HepG2 (cell line): ENCODE measurements around the gene C5AR2. TPM values are rescaled to one million over a fixed set of nuclear protein-coding genes. Genes with fewer than 3 reads are reported as not detected.

ENCODE experiments used
- ATAC-seq: fragments of 200-7000 bp; cut with Tn5 transposase; 3 replicates; pipeline ENCODE4 v1.9.1; 2020; ENCODE audit warnings: mild to moderate bottlenecking, moderate library complexity
- BruUV-seq: library from RNA; stranded (reverse); fragments of 400-500 nt; replicated peaks from 2 replicates; lab custom pipeline; 2021; lab: Mats Ljungman, UMichigan
- CTCF ChIA-PET: fragments of 300-600 bp; formaldehyde crosslinking; extraction: SDS; loops from one replicate; lab custom pipeline; 2021; ENCODE audit warnings: low total read pairs, inconsistent platforms, low intra/inter-chr PET ratio; lab: Yijun Ruan, JAX
- POLR2A ChIA-PET: fragments of 350-600 bp; sonication (Branson Sonifier 250); formaldehyde crosslinking; loops from one replicate; lab custom pipeline; 2020; ENCODE audit warnings: antibody characterized with exemption, inconsistent platforms; lab: Yijun Ruan, JAX
- DNase-seq: peaks from one replicate; pipeline ENCODE4 v3.0.0-alpha.2; 2015; ENCODE audit warnings: low spot score
- FAIRE-seq: peaks from 3 replicates; lab custom pipeline; 2011; peaks lifted over from hg19 to GRCh38; lab: Jason Lieb, UNC
- H2AFZ ChIP-seq: one replicate; pipeline ENCODE4 v1.6.1; 2011; ENCODE audit warnings: low read length, inconsistent platforms
- H3K27ac ChIP-seq: fragments of 300-600 bp; 3 replicates; pipeline ENCODE4 v1.8.0; 2011; ENCODE audit warnings: mixed run types, mild to moderate bottlenecking, mixed read lengths, low read length, inconsistent platforms; ENCODE audit not compliant: insufficient read depth; ENCODE audit errors: extremely low read length
- H3K27me3 ChIP-seq, 2 experiments: fragments of 200-600 bp in 1 of 2; 2 replicates in 1 of 2; 3 replicates in 1 of 2; pipeline versions ENCODE4 v1.6.0 to v1.8.0; 2011; ENCODE audit warnings: low read length in 2 of 2, mild to moderate bottlenecking in 2 of 2, moderate library complexity in 2 of 2, inconsistent platforms in 1 of 2; ENCODE audit not compliant: insufficient read depth in 2 of 2, control insufficient read depth in 1 of 2
- H3K36me3 ChIP-seq, 2 experiments: fragments of 200-600 bp in 1 of 2; replicated peaks in 1 of 2; 2 replicates in 1 of 2; 3 replicates in 1 of 2; pipeline versions ENCODE4 v1.5.1 to v1.8.0; 2011; ENCODE audit warnings: low read length in 2 of 2, inconsistent platforms in 1 of 2; ENCODE audit not compliant: insufficient read depth in 2 of 2, control insufficient read depth in 1 of 2
- H3K4me1 ChIP-seq: 2 replicates; pipeline ENCODE4 v1.5.1; 2012; ENCODE audit warnings: low read length, inconsistent platforms; ENCODE audit not compliant: insufficient read depth
- H3K4me2 ChIP-seq: 2 replicates; pipeline ENCODE4 v1.6.0; 2011; ENCODE audit warnings: low read depth, low read length, inconsistent platforms
- H3K4me3 ChIP-seq, 3 experiments: fragments of 200-600 bp in 1 of 3; sonication (generic), shearing (Covaris generic) in 1 of 3; replicated peaks in 1 of 3; 2 replicates each; pipeline ENCODE4 v1.5.1; 2011 to 2016; ENCODE audit warnings: low read length in 3 of 3, inconsistent platforms in 2 of 3, low read depth in 2 of 3, mild to moderate bottlenecking in 2 of 3, control low read depth in 1 of 3, mixed read lengths in 1 of 3; ENCODE audit not compliant: insufficient read depth in 1 of 3
- H3K79me2 ChIP-seq: one replicate; pipeline ENCODE4 v1.6.1; 2011; ENCODE audit warnings: low read length, inconsistent platforms; ENCODE audit not compliant: insufficient read depth
- H3K9ac ChIP-seq: 2 replicates; pipeline ENCODE4 v1.6.0; 2011; ENCODE audit warnings: mild to moderate bottlenecking, low read depth, low read length, inconsistent platforms; ENCODE audit not compliant: insufficient read depth
- H3K9me3 ChIP-seq: 2 replicates; pipeline ENCODE4 v1.5.1; 2012; ENCODE audit warnings: mild to moderate bottlenecking, low read length
- H4K20me1 ChIP-seq: 2 replicates; pipeline ENCODE4 v1.6.0; 2011; ENCODE audit warnings: inconsistent platforms, mild to moderate bottlenecking, low read length, moderate library complexity; ENCODE audit not compliant: insufficient read depth
- ARID2 ChIP-seq: sonication (generic); formaldehyde crosslinking; IDR thresholded peaks from 2 replicates; pipeline ENCODE4 v1.8.1; 2022; ENCODE audit warnings: mild to moderate bottlenecking, missing genetic modification reagents, borderline replicate concordance
- BRF2 ChIP-seq: sonication (generic); formaldehyde crosslinking; IDR thresholded peaks from 2 replicates; pipeline ENCODE4 v1.8.1; 2022; ENCODE audit warnings: mild to moderate bottlenecking, missing genetic modification reagents
- ELF1 ChIP-seq: sonication (generic); formaldehyde crosslinking; IDR thresholded peaks from 2 replicates; pipeline ENCODE4 v1.4.0; 2020; ENCODE audit warnings: missing genetic modification reagents
- ELF3 ChIP-seq: IDR thresholded peaks from 2 replicates; pipeline ENCODE4 v1.6.1; 2016; ENCODE audit warnings: missing genetic modification reagents, missing compliant biosample characterization
- HMGA1 ChIP-seq: sonication (generic); formaldehyde crosslinking; conservative IDR thresholded peaks from 2 replicates; pipeline ENCODE4 v1.4.0; 2020; ENCODE audit warnings: missing genetic modification reagents
- MIXL1 ChIP-seq: IDR thresholded peaks from 2 replicates; pipeline ENCODE4 v1.6.1; 2016
- PHF20 ChIP-seq: sonication (generic); formaldehyde crosslinking; IDR thresholded peaks from 2 replicates; pipeline ENCODE4 v1.5.0; 2020; ENCODE audit warnings: mild to moderate bottlenecking, missing genetic modification reagents
- RBFOX2 ChIP-seq: fragments of 200-400 bp; formaldehyde crosslinking; IDR thresholded peaks from 2 replicates; pipeline ENCODE4 v1.6.1; 2017; ENCODE audit warnings: low read depth, mild to moderate bottlenecking, low read length
- RBM22 ChIP-seq: fragments of 200-400 bp; formaldehyde crosslinking; optimal IDR thresholded peaks from 2 replicates; pipeline ENCODE3; 2017; ENCODE audit warnings: mild to moderate bottlenecking, low read length, moderate library complexity
- SALL1 ChIP-seq: sonication (generic); formaldehyde crosslinking; IDR thresholded peaks from 2 replicates; pipeline ENCODE4 v1.8.0; 2022; ENCODE audit warnings: mild to moderate bottlenecking, missing genetic modification reagents
- SMAD1 ChIP-seq: sonication (generic); formaldehyde crosslinking; IDR thresholded peaks from 2 replicates; pipeline ENCODE4 v1.4.0; 2020; ENCODE audit warnings: missing genetic modification reagents, low read depth, mild to moderate bottlenecking, borderline replicate concordance
- TGIF2 ChIP-seq: IDR thresholded peaks from 2 replicates; pipeline ENCODE4 v1.6.1; 2016; ENCODE audit warnings: control low read depth, missing compliant biosample characterization
- THAP8 ChIP-seq: sonication (generic); formaldehyde crosslinking; IDR thresholded peaks from 2 replicates; pipeline ENCODE4 v1.5.1; 2020; ENCODE audit warnings: missing genetic modification reagents, mild to moderate bottlenecking, borderline replicate concordance
- ZNF101 ChIP-seq: sonication (generic); formaldehyde crosslinking; IDR thresholded peaks from 2 replicates; pipeline ENCODE4 v1.4.0; 2020; ENCODE audit warnings: mild to moderate bottlenecking, low read depth, missing genetic modification reagents, borderline replicate concordance
- ZNF138 ChIP-seq: sonication (generic); formaldehyde crosslinking; IDR thresholded peaks from 2 replicates; pipeline ENCODE4 v1.5.0; 2020; ENCODE audit warnings: mild to moderate bottlenecking, low read depth, missing genetic modification reagents
- ZNF143 ChIP-seq: sonication (generic); formaldehyde crosslinking; IDR thresholded peaks from 2 replicates; pipeline ENCODE4 v1.4.0; 2020; ENCODE audit warnings: missing genetic modification reagents
- ZNF335 ChIP-seq: sonication (generic); formaldehyde crosslinking; IDR thresholded peaks from 2 replicates; pipeline ENCODE4 v1.4.0; 2020; ENCODE audit warnings: missing genetic modification reagents
- ZNF414 ChIP-seq: sonication (generic); formaldehyde crosslinking; IDR thresholded peaks from 2 replicates; pipeline ENCODE4 v1.5.0; 2020; ENCODE audit warnings: missing genetic modification reagents
- ZSCAN12 ChIP-seq: sonication (generic); formaldehyde crosslinking; IDR thresholded peaks from 2 replicates; pipeline ENCODE4 v1.9.0; 2021; ENCODE audit warnings: mild to moderate bottlenecking, missing genetic modification reagents
- WGBS: methylation state at CpG from one replicate; pipeline ENCODE4 v1.1.6; 2017; ENCODE audit warnings: low lambda C conversion rate; 5-methylcytosine and 5-hydroxymethylcytosine counted together
- in situ Hi-C: cut with HindIII; loops from 2 replicates; pipeline ENCODE4 v1.10.0; 2017; ENCODE audit warnings: low pct_unique_long_range_greater_than_20kb; ENCODE audit not compliant: extremely low pct_ligation_motif_present
- intact Hi-C: fragments of 100-400 bp; cut with micrococcal nuclease; formaldehyde crosslinking; loops from one replicate; pipeline ENCODE4 v1.10.0; 2022; ENCODE audit not compliant: unreplicated experiment
- polyA plus RNA-seq, 8 experiments: library from polyadenylated mRNA; depleted of rRNA in 3 of 8; stranded (reverse) in 7 of 8; unstranded in 1 of 8; fragments of >200 nt; fragmentation: Illumina TruSeq in 4 of 8; extraction: Trizol in 4 of 8; gene quantifications; 2 replicates each; pipeline versions ENCODE4 v1.2.1 to v1.2.3, GENCODE V29; 2011 to 2016; ENCODE audit warnings: low read depth in 4 of 8, missing spikeins in 1 of 8, mixed read lengths in 1 of 8; ENCODE audit not compliant: insufficient read depth in 1 of 8
- total RNA-seq, 5 experiments: library from RNA; depleted of rRNA; stranded (reverse); fragments of >200 nt; fragmentation: Illumina TruSeq; extraction: Trizol; gene quantifications; 2 replicates each; pipeline ENCODE4 v1.2.3, GENCODE V29; 2016; ENCODE audit warnings: low read depth in 1 of 5
- TF ChIP-seq, protein P1 (sequence below): sonication (generic); formaldehyde crosslinking; IDR thresholded peaks from 2 replicates; pipeline ENCODE4 v1.5.1; 2020; ENCODE audit warnings: missing genetic modification reagents, mild to moderate bottlenecking, borderline replicate concordance

The C5AR2 gene
- total and polyA plus RNA-seq, 2 of the 13 experiments (the other 11 are each of a cell fraction or from before 2014, with no cell fraction given) = 0.09 to 0.24 TPM

- TF ChIP-seq THAP8 (peak; percentile 27; the same call in 1 of the 2 replicates), ELF1 (CRISPR knock-in tag) (peak; percentile 90), PHF20 (CRISPR knock-in tag) (peak; percentile 75), ELF3 (CRISPR knock-in tag) (peak; percentile 58; the same call in 1 of the 2 replicates), BRF2 (CRISPR knock-in tag) (0 out of 2 replicates have a peak, but pooled peaks have one; percentile 24), ZNF143 (CRISPR knock-in tag) (peak; percentile 71), SMAD1 (no peak), TGIF2 (CRISPR knock-in tag) (peak; percentile 47; the same call in 1 of the 2 replicates)
Measured at GRCh38 chr19:47348819-47349795, 17.1 kb downstream of the C5AR2 start, which contains the start of gene DHX34 (continued).

- peaks cover 12 to 15% of the 10 kb centered on the region in 2 experiments for H3K36me3 ChIP-seq
- FAIRE-seq = no peak
- intact Hi-C loops (no loop called here), in situ Hi-C loops (no loop called here)
- BruUV-seq = no TSS peak
- CTCF ChIA-PET = no interaction called here
- no peak overlapping the region for H3K4me3 ChIP-seq
- no peak overlapping the region for H3K27ac ChIP-seq
- ATAC-seq = no peak
- peak overlapping the region; percentile 91; the same call in 1 of the 2 replicates for H3K4me2 ChIP-seq
- no peaks in the 10 kb centered on the region for H3K9me3 ChIP-seq
- H3K9ac ChIP-seq = peak overlapping the region; percentile 12; the same call in 1 of the 2 replicates
- POLR2A ChIA-PET = interaction anchor here (1.4 kb wide), 1 partner anchor 32 kb away, joined by 3 read pairs; no protein-coding TSS in a partner anchor
- DNase-seq = no peak
- peaks cover 4% of the 10 kb centered on the region; the same call in 1 of the 2 replicates for H4K20me1 ChIP-seq
- peaks cover 27% of the 10 kb centered on the region for H3K79me2 ChIP-seq
- no peak overlapping the region for H2AFZ ChIP-seq
- H3K27me3 ChIP-seq = no peaks in the 10 kb centered on the region; a peak in 1 of 5 replicates
- 96% methylated on average over 6 of the region's 6 CpGs for WGBS
- H3K4me1 ChIP-seq = peaks cover 58% of the 10 kb centered on the region
- TF ChIP-seq MIXL1 = no peak
- TF ChIP-seq ZSCAN12 (CRISPR knock-in tag) = no peak
- no peak for TF ChIP-seq ZNF101
- no peak for TF ChIP-seq RBM22
- TF ChIP-seq RBFOX2 = no peak; the same call in 1 of the 2 replicates
- TF ChIP-seq, protein P1, sequence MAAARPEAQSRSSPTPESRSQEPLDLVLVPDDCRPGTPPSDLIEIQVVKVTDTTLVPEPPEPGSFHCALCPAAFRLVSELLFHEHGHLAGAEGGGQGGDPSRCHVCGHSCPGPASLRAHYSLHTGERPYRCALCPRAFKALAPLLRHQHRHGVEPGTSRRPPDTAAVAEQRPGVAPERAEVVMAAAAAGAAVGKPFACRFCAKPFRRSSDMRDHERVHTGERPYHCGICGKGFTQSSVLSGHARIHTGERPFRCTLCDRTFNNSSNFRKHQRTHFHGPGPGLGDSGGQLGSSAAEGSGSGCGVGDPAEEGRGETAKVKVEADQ (CRISPR knock-in tag) = no peak
- no peak for TF ChIP-seq ZNF138 (CRISPR knock-in tag)
- TF ChIP-seq ZNF414 = no peak
- no peak for TF ChIP-seq SALL1
- TF ChIP-seq ARID2 (CRISPR knock-in tag) = no peak
- no peak for TF ChIP-seq HMGA1 (CRISPR knock-in tag)
- no peak for TF ChIP-seq ZNF335 (CRISPR knock-in tag)
Measured at GRCh38 chr19:47350630-47351029, 18.7 kb downstream of the C5AR2 start.
